ENCODE data around the gene SLC6A3.

SLC6A3 gene

DNA sequence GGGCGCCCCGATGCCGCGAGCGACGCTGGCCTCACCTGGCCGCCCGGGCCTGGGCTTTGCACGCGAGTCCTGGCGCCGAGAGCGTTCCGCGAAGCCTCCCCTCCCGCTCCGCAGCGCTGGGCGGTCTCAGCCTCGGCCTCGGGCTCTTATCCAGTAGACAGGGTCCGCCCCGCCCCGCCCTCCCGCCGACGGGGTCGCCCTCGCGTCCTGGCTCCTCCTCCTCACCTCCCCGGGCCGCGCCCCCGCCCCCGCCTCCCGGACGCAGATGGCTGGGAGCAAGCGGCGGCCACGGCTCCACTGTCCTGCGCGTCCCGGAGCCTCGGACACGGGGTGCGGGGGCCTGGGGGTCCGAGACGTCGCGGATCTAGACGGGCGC, at the start of gene SLC6A3:
Gene SLC6A3 (minus strand): TSS at position 128 of the 376 bp plus-strand sequence. CDS start 2,243 bp downstream, outside the sequence.
- DNase-seq (ENCODE audit: low read depth) = no peak

DNA sequence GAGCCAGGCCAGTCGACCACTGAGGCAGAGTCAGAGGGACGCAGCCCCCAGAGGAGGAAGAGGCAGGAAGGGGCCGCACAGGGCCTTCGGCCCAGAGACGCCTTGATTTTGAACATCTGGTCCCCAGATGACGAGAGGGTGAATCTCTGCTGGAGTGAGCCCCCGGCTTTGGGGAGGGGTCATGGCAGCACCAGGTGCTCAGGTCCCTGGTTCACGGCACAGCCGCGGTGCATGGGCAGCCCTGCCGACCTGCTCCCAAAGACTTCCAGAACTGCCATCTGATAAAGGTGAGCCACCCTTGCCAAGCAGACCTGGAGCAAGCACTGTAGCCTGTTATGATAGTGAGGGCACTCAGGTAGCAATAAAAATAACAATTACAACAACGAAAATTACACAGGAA, 48.7 kb upstream of the SLC6A3 start:
- no peak for DNase-seq (ENCODE audit: low read depth)

DNA sequence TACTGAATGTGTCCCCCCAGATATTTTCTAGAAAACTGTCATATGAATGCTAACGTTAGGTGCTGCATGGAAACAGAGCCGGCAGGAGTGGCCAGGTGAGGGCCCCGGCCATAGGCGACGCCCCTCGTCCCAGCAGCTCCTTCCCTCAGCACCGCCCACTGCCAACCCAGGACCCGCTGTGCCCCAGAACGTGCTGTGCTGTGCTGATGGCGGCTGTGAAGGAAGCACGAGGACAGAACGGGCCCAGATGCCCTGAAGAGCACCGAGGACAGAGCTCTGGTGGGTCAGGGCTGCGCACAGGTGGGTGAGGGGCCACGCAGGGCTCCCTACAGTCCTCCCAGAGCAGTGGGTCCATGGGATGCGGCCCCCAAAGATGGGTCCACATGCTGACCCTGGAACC, 48.2 kb upstream of the SLC6A3 start:
- DNase-seq (ENCODE audit: low read depth) = no peak

DNA sequence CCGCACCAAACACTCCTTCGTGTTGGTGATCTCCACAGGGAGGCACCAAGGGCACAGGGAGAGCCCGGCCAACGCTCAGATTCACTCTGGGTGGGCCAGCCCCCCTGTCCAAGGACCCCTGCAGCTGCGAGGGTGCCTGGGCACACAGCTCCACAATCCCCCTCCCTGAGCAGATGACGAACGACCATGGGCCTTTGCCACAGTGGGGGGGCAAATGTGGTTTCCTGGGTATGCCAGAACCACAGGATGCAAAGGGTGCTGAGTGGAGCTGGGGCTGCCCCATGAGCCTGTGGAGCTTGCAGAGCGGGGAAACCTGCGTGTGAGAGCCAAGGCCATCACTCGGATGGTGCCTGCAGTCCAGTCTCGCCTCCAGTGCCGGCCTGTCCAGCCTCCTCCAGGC, 47.5 kb upstream of the SLC6A3 start:
- DNase-seq (ENCODE audit: low read depth) = no peak

DNA sequence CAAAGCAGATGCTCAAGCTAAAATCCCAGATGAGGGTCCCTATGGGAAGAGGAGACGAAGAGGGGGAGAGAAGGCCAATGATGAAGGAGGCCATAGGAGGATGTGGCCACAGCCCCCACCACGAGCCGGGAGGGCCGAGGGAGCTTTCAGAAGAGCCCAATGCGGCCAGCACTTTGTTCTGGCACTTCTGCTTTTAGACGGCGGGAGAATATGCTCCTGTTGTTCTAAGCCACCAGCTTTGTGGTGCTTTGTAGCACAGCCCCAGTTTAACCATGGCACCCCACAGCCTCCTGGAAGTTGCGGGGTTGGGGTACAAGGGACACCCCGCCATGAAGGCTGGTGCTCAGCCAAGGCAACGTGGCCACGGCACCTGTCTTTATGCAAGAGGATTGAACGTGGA, 45.1 kb upstream of the SLC6A3 start:
- no peak for DNase-seq (ENCODE audit: low read depth)

DNA sequence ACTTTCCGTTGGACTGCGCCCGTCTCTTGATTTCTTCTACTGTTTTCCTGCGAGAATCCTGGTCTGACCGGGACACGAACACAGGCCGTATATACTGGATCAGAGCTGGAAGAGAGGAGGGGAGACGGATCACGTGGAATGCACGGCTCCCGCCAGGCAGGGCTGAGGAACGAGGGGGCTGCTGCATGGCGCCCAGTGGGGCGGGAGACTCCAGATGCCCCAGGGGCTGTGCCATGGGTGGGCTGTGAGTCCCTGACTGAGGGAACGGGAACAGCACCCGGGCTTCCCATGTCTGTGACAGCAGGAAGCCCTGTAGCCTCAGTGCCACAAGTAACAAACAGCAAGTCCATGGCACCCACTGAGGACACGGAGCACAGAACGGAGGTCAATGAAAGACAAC, 44.5 kb upstream of the SLC6A3 start:
- no peak for DNase-seq (ENCODE audit: low read depth)

DNA sequence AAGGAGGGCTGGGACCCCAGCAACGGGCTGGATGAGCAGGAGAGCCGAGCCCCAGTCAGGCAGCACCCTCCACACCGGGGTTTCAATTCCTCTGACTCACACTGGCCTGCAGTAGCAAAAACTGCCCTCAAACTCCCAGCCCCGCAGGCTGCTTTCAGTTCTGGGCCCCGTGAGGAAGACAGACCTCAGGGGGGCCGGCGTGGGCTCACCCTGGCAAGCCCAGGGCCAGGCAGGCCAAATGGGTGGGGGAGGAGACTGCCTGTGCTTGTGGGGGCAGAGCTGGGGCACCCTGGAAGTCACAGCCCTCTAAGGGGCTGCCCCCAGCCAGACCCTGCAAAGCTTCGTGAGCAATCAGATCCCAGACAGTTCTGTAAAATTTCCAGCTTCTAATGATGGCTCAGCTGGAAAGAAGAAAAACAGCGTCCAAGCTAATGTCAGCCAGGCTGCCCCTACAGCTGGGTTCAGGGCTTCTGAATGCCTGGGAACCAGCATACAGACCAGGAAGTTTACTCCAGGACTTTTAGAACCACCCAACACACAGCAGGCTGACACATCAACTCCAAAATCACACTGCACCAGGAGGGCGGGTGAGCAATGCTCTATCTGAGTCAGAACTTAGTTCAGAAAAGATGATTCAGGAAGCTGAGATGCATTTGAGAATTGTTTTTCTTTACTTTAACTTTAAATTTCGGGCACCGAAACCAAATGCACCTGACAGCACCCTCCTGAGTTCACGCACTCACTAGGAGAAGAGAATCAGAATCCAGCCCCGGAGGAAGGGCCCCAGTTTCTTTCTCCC, 43.8 kb upstream of the SLC6A3 start:
- DNase-seq (ENCODE audit: low read depth) = no peak

DNA sequence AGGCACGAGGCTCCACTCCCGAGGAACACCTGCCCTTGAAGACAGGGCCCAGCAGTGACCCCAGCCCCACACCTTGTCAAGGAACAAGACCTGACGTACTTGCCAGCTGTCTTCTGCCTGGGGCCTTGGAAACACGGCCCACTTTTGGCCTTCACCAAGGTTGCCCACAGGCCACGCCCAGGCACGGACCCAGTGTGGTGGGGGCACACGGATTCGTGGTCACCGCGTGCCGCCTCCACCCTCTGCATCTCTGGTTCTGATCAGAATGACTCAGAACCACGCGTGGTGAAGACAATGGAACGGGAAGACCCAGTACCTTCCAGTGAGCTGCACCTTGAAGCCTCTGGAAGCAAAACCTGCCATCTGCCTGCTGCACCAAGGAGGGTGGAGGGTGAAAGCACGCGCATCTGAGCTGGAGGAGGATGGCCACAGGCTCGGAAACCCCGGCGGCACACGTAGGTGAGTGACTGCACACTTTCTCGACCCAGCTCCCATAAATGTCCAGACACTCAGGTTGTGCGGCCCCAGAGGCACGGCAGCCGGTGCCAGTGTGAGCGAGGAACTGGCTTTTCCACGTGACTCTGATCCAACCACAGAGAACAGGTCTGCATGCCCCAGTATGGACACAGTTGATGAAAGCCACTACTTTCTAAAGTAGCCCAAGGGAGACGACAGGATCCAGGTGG, 42.0 kb upstream of the SLC6A3 start:
- no peak for DNase-seq (ENCODE audit: low read depth)

DNA sequence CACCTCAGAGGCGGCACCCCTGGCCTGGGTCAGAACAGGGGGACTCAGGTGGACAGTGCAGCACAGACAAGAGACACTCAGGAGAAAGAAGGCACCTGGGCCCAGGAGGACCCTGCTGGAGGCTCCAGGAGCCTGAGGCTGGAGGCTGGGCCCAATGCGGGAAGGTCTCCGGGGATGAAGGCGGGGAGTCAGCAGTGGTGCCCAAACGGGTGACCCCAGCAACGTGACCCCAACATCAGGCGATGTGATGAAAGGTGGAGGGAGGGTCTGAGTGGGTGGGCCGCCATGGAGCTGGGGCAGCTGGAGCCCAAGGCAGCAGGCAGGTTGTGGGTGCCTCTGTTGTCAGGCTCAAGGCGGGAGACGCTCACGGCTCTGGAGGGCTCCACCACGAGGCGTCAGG, 41.0 kb upstream of the SLC6A3 start:
- DNase-seq (ENCODE audit: low read depth) = no peak

DNA sequence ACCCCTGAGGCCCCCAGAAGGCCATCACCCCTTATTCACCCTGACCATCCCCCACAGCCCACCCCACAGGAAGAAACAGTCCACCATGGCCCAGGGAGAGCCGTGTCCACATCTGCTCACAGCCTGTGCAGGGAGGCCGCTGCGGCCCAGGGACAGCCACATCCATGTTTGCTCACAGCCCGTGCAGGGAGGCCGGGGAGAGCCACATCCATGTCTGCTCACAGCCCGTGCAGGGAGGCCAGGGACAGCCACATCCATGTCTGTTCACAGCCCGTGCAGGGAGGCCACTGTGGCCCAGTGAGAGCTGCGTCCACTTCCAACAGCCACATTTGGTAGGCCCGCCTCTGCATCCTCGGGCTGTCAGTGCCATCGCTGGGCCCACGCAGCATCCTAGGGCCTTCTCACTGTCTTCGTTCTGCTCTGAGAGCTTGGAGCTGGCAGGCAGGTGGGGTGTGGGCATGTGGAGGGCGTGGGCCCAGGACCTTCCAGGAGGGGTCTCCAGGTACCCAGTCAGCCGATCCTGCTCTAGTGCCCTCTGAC, 40.4 kb upstream of the SLC6A3 start:
- DNase-seq (ENCODE audit: low read depth) = no peak

DNA sequence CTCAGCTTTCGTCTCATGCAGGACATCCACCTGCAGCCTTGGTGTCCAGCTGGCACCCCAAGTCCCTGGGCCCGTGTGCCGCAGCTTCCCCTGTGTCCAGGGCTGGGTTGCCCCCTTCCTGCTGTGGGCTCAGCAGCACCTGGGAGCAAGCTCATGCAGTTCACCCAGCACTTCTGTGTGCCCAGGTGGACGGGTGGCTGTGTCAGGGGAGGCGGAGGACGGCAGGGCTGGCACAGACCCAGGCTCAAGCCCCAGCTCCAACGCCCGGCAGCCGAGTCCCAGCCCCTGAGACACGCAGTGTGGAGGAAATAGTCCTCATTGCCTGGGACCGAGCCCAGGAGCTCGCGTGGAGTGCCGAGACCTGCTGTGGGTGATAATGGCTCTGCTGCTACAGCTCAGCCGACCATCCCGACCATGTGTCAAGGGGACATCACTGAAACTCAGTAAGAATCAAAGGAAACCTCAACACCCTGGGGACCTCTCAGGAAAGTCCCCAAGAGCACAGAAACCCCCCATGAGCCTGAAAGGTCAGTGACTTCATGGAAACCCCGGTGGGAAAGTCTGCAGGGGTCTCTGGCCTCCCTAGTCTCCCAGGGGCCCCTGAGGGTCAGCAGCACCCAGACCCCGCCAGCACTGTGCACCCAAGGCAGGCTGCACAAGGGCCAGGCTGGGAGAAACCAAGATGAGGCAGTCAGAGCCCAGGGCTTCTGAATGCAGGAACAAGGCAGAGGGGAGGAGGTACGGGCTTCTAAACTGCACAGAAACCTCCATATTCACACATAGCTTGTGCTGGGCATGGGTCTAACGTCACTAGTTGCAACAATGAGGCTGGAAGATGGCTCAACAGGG, 39.7 kb upstream of the SLC6A3 start:
- no peak for DNase-seq (ENCODE audit: low read depth)

DNA sequence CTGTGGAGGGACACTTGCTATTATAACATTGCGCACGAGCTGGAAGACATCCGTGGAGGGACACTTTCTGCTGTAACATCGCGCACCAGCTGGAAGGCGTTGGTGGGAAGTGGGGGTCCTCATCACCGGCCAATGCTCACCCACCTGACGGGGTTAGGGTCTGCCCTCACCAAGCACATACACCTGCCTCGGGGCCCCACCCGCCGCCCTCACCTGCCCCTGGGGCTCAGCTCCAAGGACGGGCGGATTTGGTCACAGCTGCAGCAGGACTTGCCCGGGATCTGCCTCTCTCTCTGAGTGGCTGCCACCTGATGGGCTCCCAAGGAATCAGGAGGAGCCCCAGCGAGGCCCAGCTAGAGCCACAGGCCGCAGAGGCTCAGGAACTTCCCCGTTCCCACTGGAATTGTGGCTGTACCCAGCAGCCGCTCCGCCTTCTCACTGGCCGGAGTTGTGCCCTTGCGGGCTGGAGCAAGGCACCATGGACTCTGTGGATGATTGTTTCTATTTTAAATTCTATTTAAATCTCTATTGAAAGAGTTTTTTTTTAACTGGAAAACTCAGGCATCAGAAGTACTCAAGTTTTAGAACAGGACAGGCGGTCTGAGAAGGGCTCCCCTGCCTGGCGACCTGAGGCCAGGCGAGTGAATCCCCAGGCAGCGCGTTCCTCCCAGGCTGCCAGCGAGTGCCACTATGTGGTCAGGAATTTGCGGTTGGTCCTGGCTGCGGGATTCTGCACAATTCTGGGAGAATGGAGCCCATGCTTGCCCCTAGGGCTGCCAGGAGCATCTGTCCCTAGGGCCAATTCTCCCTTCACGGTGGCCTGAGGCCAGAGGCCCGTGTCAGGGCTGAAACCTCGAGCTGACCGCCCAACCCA, 38.9 kb upstream of the SLC6A3 start:
- no peak for DNase-seq (ENCODE audit: low read depth)

DNA sequence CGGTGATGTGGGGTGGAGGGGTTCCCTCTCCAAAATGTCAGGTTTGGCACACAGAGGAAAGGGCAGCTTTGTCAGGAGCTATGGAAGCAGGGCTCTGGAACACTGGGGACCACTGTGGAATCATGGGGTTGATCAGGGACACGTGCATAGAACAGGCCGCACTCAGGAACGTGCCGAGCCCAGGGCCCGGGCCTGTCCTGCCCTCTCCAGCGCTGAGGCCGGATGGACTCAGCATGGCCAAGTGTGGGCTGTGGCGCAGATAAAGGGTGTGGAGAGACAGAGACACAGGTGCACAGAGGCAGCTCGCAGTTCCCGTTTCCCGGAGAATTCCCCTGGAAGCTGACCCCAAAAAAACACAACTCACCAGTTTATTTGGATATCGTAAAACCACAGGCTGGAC, 37.8 kb upstream of the SLC6A3 start:
- no peak for DNase-seq (ENCODE audit: low read depth)

DNA sequence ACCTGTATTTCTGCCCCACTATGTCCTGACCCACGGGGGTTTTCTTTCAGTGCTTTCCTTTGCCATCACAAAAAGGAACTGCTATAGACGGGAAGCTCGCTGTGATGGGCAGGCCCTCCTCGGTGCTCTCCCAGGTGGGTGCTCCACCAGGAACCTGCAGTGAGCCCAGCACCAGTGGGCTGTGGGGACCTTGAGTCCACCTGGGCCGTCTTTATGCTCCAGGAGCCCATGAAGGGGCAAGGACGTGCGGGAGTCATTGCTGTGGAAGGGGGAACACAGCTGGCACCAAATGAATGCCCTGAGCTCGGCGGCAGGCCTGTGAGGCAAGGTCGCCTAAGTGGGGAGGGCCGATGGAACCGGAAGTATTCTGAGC, 36.7 kb upstream of the SLC6A3 start:
- DNase-seq (ENCODE audit: low read depth) = no peak

DNA sequence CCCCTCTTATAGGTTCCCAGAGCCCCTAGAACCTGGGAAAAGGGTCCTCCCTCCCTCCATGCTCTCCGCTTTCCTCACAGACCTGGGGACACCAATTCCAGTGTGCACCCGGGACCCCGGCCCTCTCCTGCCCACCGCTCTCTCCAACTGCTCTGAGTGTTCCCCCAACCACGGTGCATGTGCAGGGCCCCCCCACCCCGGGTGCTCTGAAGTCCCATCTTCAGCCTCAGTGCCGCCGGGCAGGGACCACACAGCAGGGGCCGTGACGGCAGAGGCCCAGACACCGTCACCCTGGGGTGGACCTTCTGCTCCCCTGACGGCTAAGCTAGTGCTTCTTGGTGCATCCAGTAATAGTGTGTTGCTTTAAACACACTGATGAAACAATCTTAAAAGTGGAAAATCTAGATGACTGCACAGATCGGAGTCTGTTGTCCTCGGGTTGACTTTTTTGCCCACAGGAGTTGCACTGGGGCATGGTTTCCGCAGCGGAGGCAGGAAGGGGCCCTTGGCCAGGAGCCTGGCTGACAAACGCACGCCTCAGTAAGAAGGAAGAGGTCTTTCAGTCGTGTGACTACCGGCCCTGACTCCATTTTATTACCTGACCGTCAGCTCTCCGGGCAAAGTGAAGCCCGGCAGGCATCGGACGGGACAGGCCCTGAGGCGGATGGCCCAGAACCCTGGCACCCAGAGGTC, 36.2 kb upstream of the SLC6A3 start:
- DNase-seq (ENCODE audit: low read depth) = no peak

DNA sequence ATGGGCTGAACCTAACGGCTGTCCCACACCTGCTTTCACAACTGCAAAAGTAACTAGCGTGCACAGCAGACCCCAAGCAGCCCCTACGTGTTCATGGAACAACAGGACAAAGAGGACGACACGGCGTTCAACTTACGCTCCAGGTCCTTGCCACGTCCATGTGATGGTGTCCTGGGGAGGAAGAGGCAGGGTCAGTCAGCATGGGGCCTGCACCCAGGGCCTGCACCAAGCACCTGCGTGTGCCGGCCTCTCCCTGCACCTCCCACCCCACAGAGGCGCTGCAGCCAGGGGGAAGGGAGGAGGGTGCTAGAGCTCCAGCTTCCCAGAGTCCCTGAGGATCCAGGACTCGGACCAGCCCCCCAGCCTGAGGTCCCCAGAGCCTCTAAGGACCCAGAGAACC, 35.6 kb upstream of the SLC6A3 start:
- no peak for DNase-seq (ENCODE audit: low read depth)

DNA sequence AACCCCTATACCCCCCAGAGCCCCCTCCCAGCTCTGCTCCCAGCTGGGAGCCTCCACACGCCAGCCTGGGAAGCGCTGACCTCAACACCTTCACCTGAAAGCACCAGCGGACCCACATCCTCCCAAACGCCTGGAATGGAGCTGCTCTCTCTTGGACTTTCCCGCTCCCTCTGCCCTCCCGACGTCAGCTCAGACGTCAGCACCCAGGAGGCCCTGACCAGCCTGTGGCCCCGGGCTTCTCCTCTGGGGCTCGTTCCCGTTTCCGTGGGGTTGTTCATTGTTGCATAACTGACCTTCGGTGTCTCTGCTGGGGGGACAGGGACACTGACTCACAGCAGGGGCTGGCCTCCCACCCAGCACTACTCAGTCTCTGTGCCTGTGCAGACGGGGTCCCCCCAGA, 35.0 kb upstream of the SLC6A3 start:
- no peak for DNase-seq (ENCODE audit: low read depth)

DNA sequence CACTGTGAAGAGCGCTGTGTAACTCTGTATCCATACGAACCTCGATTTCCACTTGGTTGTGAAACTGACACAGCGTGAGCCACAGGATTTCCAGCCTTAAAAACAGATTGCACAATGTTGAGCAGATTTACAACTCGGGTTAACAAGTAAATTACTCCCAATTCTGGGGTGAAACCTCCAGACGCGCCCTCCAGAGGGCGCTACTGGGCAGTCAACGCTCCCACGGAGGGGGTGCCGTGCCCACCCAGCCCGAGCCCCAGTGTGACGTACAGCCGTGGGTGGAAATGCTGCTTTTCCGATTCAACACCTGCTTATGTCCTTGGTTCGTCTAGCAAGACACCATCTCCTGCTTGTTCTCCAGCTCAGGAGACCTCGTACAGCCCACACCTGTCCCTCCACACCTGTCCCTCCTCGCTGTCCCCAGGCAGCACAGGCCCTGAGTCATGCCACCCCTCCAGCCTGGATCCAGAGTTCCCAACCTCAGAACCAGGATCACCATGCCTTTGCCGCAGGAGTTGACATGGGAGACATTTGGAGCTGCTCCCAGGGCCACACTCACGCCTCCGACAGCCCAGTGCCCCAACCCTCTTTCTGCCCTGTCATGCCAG, 34.4 kb upstream of the SLC6A3 start:
- DNase-seq (ENCODE audit: low read depth) = no peak

DNA sequence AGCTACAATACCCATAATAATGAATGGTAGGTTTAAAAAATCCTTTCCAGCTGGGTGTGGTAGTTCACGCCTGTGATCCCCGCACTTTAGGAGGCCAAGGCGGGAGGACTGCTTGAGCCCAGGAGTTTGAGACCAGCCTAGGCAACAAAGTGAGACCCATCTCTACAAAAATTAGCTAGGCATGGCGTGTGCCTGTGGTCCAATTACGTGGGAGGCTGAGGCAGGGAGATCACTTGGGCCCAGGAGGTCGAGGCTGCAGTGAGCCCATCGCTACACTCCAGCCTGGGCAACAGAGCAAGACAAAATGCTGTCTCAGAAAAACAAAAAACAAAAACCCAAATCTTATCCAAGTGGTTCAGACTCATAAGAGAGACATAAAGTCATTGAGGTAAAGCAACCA, 33.8 kb upstream of the SLC6A3 start:
- no peak for DNase-seq (ENCODE audit: low read depth)

DNA sequence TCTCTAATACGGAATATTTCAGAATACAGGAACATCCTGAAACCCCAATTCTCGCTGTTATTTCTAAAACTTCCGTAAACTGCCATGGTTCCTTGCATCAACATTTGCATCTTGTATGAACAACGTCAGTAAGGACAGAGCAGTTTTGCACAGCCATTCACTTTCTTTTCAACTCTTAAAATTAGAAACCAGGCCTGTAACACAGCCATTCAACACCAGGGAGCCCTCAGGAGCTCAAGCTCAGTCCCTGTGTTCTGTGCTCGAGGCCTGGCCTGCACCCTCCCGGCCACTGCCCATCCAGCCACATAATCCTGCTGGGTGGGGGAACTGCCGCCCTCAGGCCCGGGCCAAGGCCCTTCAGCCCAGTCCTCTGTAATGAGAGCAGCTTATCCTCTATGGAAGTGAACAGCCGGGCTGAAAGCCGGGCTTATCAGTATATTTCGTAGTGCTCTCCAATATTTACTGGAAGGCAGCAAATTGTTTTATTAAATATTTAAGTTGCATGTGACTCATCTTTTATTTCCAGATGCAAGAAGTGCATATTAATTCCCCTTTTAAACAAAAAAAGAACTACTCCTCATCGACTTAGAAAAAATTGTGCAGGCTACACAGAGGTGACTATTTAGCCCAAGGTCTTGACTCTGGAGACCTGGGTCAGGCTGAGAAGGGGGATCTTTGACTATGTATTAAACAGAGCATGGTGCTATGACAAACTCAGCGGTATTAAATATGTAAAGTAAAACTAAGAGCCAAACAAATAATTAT, 33.2 kb upstream of the SLC6A3 start:
- DNase-seq (ENCODE audit: low read depth) = no peak

Data from stimulated activated CD8-positive, alpha-beta memory T cell treated with anti-CD3 and anti-CD28 coated beads, Interleukin-15, amount 100 ng/mL, for 1 hour (primary cell).